A673 (cell line): ENCODE measurements around the gene FKBP11. TPM values are rescaled to one million over a fixed set of nuclear protein-coding genes. Genes with fewer than 3 reads are reported as not detected.

Source experiments
- BruUV-seq: library from RNA; stranded (reverse); fragments of 400-500 nt; replicated peaks from 2 replicates; lab custom pipeline; 2021; lab: Mats Ljungman, UMichigan
- CTCF ChIA-PET: fragments of 300-600 bp; sonication (Branson Sonifier 250); formaldehyde crosslinking; loops from one replicate; lab custom pipeline; 2022; ENCODE audit warnings: antibody characterized with exemption; lab: Charles Lee
- POLR2A ChIA-PET: fragments of 300-600 bp; sonication (Branson Sonifier 250); formaldehyde crosslinking; loops from one replicate; lab custom pipeline; 2022; ENCODE audit warnings: antibody characterized with exemption; ENCODE audit not compliant: low non-redundant PET; lab: Charles Lee
- DNase-seq: peaks from one replicate; pipeline ENCODE4 v3.0.0-alpha.2; 2015; ENCODE audit warnings: low spot score
- H3K27ac ChIP-seq: fragments of 200-600 bp; sonication (generic); 2 replicates; pipeline ENCODE4 v1.5.1; 2016; ENCODE audit warnings: mixed run types, low read depth, mild to moderate bottlenecking, mixed read lengths, antibody characterized with exemption, low read length; ENCODE audit not compliant: poor library complexity, severe bottlenecking
- H3K27me3 ChIP-seq: fragments of 200-600 bp; sonication (generic); replicated peaks from 2 replicates; pipeline ENCODE4 v1.6.1; 2017; ENCODE audit warnings: mixed run types, low read depth, mild to moderate bottlenecking, mixed read lengths, antibody characterized with exemption, low read length; ENCODE audit not compliant: insufficient read depth, poor library complexity
- H3K36me3 ChIP-seq: fragments of 200-600 bp; sonication (generic); 2 replicates; pipeline ENCODE4 v1.6.1; 2016; ENCODE audit warnings: mixed run types, mild to moderate bottlenecking, mixed read lengths, antibody characterized with exemption, low read length; ENCODE audit not compliant: insufficient read depth, poor library complexity, severe bottlenecking
- H3K4me1 ChIP-seq: fragments of 200-600 bp; sonication (generic); 2 replicates; pipeline ENCODE4 v1.6.1; 2017; ENCODE audit warnings: mixed run types, mild to moderate bottlenecking, mixed read lengths, antibody characterized with exemption, low read length; ENCODE audit not compliant: insufficient read depth, poor library complexity, severe bottlenecking
- H3K4me3 ChIP-seq: fragments of 200-600 bp; sonication (generic); 2 replicates; pipeline ENCODE4 v1.5.1; 2016; ENCODE audit warnings: low read depth, mixed run types, mild to moderate bottlenecking, mixed read lengths, low read length; ENCODE audit not compliant: poor library complexity, severe bottlenecking
- H3K9me3 ChIP-seq: fragments of 200-600 bp; sonication (generic); 2 replicates; pipeline ENCODE4 v1.6.1; 2016; ENCODE audit warnings: mixed run types, low read depth, mild to moderate bottlenecking, mixed read lengths, antibody characterized with exemption, low read length; ENCODE audit not compliant: poor library complexity, severe bottlenecking
- EZH2 ChIP-seq: fragments of 200-600 bp; sonication (generic); IDR thresholded peaks from 2 replicates; pipeline ENCODE4 v1.6.1; 2017; ENCODE audit warnings: borderline replicate concordance, low read depth, mild to moderate bottlenecking, mixed read lengths, antibody characterized with exemption, low read length; ENCODE audit not compliant: poor library complexity, severe bottlenecking
- intact Hi-C: fragments of 100-400 bp; cut with micrococcal nuclease; formaldehyde crosslinking; loops from one replicate; pipeline ENCODE4 v1.10.0; 2022; ENCODE audit not compliant: unreplicated experiment
- total RNA-seq: library from RNA; stranded (reverse); gene quantifications from 2 replicates; pipeline ENCODE4 v1.2.3, GENCODE V29; 2021
- TF ChIP-seq, protein P1 (sequence below): fragments of 300-800, 200-600 bp; sonication (generic); conservative IDR thresholded peaks from 2 replicates; pipeline ENCODE4 v1.5.1; 2017; ENCODE audit warnings: low read depth, mild to moderate bottlenecking, antibody characterized with exemption, low read length, moderate library complexity, mixed read lengths

Gene FKBP11
- total RNA-seq, 1 experiment from 2014 or later: 32.5 TPM

DNA sequence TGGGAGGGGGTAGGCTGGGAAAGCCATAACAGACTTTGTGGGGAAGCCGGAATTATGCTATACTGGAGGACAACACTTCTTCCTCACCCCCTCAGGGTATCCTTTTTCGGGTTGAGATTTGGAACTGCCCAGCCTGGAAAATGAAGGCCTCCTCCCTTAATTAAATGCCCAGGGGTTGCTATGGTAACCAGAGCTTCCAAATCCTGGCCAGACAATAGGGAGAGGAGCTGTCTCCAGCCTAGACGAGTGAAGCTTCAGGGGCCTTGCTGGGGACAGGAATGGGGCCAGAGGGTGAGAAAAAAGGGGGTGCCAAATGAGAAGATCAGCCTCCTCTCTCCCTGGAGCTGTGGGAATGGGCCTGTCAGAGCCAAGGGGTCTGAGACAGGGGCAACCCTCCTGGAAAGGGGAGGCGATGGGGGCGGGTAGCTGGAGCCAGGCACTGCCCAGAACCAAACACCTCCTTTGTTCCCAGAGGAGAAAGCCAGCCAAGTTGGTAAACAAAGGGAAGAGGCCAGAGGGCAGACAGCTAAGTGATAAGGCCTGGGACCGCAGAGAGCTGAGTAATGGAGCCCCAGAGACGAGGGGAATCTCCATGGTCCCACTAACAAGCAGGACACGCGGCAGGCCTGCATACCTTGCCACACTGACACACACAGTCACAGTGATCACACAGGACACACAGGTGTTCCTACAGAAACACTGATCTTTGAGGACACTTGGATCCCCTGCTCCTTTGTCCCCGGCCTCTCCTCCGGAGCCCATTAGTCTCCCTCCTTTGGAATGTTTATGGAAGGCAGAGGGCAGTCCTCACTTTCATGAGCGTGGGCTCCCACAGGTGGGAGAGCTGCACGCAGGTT, 41.8 kb downstream of the FKBP11 start:
- no peaks in the 10 kb centered on the region for H3K9me3 ChIP-seq
- no TSS peak for BruUV-seq
- H3K36me3 ChIP-seq: no peaks in the 10 kb centered on the region
- ChIA-PET CTCF (interaction anchor here (0.8 kb wide), 1 partner anchor 95 kb away, joined by 3 read pairs; the partner anchor contains the start of gene WNT1), POLR2A (no interaction called here)
- H3K27ac ChIP-seq: no peak overlapping the region
- intact Hi-C loops: no loop called here
- H3K4me1 ChIP-seq: no peaks in the 10 kb centered on the region
- H3K27me3 ChIP-seq: no peaks in the 10 kb centered on the region
- no peak overlapping the region for H3K4me3 ChIP-seq
- peak; percentile 34 for DNase-seq
- no peak for TF ChIP-seq EZH2
- TF ChIP-seq, protein P1, sequence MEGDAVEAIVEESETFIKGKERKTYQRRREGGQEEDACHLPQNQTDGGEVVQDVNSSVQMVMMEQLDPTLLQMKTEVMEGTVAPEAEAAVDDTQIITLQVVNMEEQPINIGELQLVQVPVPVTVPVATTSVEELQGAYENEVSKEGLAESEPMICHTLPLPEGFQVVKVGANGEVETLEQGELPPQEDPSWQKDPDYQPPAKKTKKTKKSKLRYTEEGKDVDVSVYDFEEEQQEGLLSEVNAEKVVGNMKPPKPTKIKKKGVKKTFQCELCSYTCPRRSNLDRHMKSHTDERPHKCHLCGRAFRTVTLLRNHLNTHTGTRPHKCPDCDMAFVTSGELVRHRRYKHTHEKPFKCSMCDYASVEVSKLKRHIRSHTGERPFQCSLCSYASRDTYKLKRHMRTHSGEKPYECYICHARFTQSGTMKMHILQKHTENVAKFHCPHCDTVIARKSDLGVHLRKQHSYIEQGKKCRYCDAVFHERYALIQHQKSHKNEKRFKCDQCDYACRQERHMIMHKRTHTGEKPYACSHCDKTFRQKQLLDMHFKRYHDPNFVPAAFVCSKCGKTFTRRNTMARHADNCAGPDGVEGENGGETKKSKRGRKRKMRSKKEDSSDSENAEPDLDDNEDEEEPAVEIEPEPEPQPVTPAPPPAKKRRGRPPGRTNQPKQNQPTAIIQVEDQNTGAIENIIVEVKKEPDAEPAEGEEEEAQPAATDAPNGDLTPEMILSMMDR: no peak

DNA sequence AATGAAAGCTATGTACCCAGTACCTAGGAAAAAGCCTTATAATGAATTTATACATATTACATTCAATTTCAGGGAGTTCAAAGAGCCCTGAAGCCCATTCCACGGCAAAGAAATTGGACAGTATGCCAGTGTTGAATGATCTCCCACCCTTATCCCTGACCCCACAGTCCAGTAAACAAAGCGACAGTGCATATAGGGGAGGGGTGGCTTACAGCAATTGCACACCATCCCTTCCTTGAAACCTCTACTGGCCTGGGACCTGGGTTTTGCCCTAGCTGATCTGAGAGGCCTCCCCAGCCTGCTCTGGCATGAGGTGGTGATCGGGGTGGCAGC, 42.4 kb downstream of the FKBP11 start:
- no peaks in the 10 kb centered on the region for H3K4me1 ChIP-seq
- no peaks in the 10 kb centered on the region for H3K9me3 ChIP-seq
- H3K27me3 ChIP-seq: no peaks in the 10 kb centered on the region
- intact Hi-C loops: no loop called here
- DNase-seq: no peak
- ChIA-PET CTCF (no interaction called here), POLR2A (no interaction called here)
- H3K36me3 ChIP-seq: no peaks in the 10 kb centered on the region
- no peak overlapping the region for H3K4me3 ChIP-seq
- no peak overlapping the region for H3K27ac ChIP-seq
- BruUV-seq: no TSS peak
- TF ChIP-seq, protein P1: no peak
- no peak for TF ChIP-seq EZH2

GRCh38 chr12:48882315-48882687, 43.0 kb downstream of the FKBP11 start:
- no peak for DNase-seq
- Histone ChIP-seq H3K4me3 (no peak overlapping the region), H3K27ac (no peak overlapping the region), H3K27me3 (no peaks in the 10 kb centered on the region), H3K9me3 (no peaks in the 10 kb centered on the region), H3K4me1 (no peaks in the 10 kb centered on the region), H3K36me3 (no peaks in the 10 kb centered on the region)
- TF ChIP-seq, protein P1: no peak
- BruUV-seq: no TSS peak
- POLR2A ChIA-PET: no interaction called here
- CTCF ChIA-PET: no interaction called here
- intact Hi-C loops: no loop called here
